Epithelial cell of proximal tubule (primary cell): ENCODE data around the gene KIR2DL1. TPM values are rescaled to one million over a fixed set of nuclear protein-coding genes. Genes with fewer than 3 reads are reported as not detected.
"Not testable (repeated sequence)": the region's sequence is repeated elsewhere in the genome, so short reads cannot be mapped to it uniquely, and the experiment has no call there.

Experiments used
- DNase-seq: peaks from one replicate; pipeline ENCODE4 v3.0.0-alpha.2; 2011; ENCODE audit warnings: low read depth
- H3K4me3 ChIP-seq: 2 replicates; pipeline ENCODE4 v1.5.1; 2011; ENCODE audit warnings: low read depth, mild to moderate bottlenecking, low read length
- total RNA-seq: library from RNA; depleted of rRNA; stranded (reverse); fragments of >200 nt; gene quantifications from 2 replicates; pipeline ENCODE4 v1.2.3, GENCODE V29; 2015
- TF ChIP-seq, protein P1 (sequence below): conservative IDR thresholded peaks from 2 replicates; pipeline ENCODE4 v1.5.1; 2012; ENCODE audit warnings: low read depth, mild to moderate bottlenecking, low read length

KIR2DL1 gene
- total RNA-seq, 1 donor from 2014 or later, result not detected

DNA sequence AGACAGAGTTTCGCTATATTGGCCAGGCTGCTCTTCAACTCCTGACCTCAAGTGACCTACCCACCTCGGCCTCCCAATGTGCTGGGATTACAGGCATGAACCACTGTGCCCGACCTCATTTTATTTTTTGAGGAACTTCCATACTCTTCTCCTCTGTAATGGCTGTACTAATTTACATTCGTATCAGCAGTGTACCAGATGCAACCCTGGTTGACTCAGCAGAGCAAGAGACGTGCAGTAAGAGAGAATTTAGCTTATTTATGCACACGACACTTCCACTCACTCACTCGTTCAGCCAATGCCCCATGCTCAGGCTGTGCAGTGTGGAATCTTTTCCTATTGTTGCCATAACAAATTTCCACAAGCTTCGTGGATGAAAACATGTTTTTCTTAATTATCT, 38.4 kb upstream of the KIR2DL1 start:
- H3K4me3 ChIP-seq, result no peak overlapping the region
- TF ChIP-seq, protein P1, sequence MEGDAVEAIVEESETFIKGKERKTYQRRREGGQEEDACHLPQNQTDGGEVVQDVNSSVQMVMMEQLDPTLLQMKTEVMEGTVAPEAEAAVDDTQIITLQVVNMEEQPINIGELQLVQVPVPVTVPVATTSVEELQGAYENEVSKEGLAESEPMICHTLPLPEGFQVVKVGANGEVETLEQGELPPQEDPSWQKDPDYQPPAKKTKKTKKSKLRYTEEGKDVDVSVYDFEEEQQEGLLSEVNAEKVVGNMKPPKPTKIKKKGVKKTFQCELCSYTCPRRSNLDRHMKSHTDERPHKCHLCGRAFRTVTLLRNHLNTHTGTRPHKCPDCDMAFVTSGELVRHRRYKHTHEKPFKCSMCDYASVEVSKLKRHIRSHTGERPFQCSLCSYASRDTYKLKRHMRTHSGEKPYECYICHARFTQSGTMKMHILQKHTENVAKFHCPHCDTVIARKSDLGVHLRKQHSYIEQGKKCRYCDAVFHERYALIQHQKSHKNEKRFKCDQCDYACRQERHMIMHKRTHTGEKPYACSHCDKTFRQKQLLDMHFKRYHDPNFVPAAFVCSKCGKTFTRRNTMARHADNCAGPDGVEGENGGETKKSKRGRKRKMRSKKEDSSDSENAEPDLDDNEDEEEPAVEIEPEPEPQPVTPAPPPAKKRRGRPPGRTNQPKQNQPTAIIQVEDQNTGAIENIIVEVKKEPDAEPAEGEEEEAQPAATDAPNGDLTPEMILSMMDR, result no peak
- DNase-seq, result no peak

DNA sequence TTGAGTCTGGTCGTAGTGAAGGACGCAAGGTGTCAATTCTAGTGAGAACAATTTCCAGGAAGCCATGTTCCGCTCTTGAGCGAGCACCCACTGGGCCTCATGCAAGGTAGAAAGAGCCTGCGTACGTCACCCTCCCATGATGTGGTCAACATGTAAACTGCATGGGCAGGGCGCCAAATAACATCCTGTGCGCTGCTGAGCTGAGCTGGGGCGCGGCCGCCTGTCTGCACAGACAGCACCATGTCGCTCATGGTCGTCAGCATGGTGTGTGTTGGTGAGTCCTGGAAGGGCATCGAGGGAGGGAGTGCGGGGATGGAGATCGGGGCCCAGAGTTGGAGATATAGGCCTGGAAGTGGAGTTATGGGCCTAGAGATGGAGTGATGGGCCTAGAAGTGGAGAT, 31.3 kb upstream of the KIR2DL1 start, which contains the start of gene KIR2DL3:
Gene KIR2DL3, plus strand, starts transcription at position 208 of the 400 bp plus-strand sequence. Its CDS starts 33 bp downstream, at position 241.
- DNase-seq, H3K4me3 ChIP-seq: not testable (repeated sequence)

DNA sequence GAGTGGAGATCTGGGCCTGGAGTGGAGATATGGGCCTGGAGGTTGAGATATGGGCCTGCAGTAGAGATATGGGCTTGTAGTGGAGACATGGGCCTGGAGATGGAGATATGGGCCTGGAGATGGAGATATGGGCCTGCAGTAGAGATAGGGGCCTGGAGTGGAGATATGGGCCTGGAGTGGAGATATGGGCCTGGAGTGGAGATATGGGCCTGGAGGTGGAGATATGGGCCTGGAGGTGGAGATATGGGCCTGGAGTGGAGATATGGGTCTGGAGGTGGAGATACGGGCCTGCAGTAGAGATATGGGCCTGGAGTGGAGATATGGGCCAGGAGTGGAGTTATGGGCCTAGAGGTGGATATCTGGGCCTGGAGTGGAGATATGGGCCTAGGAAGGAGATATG, 30.9 kb upstream of the KIR2DL1 start:
- TF ChIP-seq, protein P1, result no peak
- no peak for DNase-seq
- H3K4me3 ChIP-seq, result no peak overlapping the region

DNA sequence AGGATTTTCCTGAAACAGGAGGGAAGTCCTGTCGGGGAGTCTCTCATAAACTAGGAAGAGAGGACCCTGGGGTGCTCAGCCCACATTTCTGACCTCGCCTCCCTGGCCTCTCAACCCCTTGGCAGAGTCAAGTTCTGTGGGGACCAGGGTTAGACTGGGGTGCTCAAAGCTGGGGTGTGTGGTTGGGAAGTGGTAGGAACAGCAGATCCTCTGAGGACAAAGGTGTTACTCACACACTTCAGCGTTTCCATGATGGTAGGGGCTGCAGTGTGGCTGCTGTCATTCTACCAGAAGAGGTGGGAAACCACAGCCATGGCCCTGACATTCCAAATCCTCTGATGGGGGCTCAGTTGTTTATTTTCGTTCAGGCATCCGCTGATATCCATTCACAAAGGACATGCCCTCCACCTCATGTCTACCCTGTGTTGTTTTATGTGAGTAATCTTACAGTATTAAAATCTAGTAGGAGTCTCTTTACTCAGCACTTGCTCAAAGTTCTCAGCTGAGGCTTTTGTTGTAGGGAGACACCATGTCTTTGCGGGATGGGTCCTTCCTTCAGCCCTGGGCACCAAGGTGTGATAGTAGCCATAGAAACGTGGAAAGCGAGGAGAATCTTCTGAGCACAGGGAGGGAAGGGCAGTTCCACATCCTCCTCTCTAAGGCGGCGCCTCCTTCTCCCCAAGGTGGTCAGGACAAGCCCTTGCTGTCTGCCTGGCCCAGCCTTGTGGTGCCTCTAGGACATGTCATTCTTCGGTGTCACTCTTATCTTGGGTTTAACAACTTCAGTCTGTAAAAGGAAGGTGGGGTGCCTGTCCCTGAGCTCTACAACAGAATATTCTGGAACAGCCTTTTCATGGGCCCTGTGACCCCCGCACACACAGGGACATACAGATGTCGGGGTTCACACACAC, 29.8 kb upstream of the KIR2DL1 start:
- no peak for DNase-seq
- TF ChIP-seq, protein P1, result no peak
- H3K4me3 ChIP-seq, result no peak overlapping the region

DNA sequence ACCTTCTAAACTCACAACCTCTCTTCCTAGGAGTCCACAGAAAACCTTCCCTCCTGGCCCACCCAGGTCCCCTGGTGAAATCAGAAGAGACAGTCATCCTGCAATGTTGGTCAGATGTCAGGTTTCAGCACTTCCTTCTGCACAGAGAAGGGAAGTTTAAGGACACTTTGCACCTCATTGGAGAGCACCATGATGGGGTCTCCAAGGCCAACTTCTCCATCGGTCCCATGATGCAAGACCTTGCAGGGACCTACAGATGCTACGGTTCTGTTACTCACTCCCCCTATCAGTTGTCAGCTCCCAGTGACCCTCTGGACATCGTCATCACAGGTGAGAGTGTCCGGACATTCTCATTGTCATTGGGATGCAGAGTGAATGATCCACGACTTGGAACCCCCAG, 27.6 kb upstream of the KIR2DL1 start:
- not testable (repeated sequence) for DNase-seq, H3K4me3 ChIP-seq

DNA sequence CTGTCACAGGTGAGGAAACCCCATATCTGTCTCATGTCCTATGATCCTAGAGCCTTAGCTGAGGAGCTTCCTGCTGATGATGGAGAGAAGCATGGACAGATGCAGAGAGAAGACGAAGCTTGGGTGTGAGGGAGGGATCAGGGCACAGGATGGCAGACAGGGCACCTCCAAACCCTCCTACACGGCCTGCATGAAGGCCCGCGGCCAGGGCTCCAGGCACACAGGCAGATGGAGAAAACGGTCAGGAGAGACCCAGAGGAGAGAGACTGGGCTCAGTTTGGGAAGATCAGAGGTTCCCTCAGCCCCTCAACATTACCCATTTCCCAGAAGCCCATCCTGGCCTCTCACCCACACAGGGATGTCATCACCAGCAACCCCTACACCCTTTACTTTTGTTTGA, 25.5 kb upstream of the KIR2DL1 start:
- DNase-seq, H3K4me3 ChIP-seq: not testable (repeated sequence)

DNA sequence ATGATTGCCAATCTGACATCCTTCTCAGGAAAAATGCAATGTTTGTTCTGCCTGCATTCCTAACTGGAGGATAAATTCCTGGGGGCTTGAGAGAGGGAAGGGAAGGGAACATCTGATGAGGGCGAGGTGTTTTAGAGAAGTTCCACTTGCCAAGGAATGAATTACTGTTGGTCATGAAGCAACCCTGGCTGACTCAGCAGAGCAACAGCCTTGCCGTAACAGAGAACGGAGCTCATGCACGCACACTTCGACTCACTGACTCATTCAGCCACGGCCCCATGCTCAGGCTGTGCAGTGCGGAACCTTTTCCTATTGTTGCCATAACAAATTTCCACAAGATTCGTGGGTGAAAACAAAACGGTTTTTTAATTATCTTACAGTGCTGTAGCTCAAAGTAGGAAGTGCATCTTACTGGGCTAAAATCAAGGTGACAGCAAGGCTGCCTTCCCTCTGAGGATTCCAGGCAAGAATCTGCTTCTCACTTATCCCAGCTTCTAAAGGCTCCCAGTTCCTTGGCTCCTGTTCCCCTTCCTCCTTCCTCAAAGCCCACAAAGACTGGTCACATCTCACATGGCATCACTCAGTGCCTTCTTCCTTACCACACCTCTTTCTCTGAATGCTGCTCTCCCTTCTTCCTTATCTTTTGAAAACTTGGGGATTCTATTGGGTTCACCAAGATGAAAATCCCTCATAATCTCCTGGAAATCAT, 21.8 kb upstream of the KIR2DL1 start:
- DNase-seq, result not testable (repeated sequence)

DNA sequence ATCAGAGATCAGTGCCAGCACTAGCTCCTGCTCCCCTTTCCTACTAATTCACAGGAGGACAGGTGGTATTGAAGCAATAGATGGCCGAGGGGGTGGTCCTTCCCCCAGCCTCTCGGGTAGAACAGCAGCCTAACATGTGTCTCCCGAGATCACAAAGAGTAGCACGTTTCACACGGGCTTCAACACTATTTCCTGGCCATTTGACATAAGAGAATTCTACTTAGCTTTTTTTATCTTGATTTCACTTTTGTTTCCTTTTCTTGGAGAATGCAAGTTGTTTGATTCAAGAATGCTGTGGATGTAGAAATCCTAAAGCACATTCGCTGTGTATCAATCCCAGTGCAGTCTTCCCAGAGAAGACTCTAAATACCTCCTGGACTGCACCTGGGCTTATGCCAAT, 19.3 kb upstream of the KIR2DL1 start:
- not testable (repeated sequence) for DNase-seq, H3K4me3 ChIP-seq

More for the DNA sequence above, 21.8 kb upstream of the KIR2DL1 start:
- not testable (repeated sequence) for H3K4me3 ChIP-seq

DNA sequence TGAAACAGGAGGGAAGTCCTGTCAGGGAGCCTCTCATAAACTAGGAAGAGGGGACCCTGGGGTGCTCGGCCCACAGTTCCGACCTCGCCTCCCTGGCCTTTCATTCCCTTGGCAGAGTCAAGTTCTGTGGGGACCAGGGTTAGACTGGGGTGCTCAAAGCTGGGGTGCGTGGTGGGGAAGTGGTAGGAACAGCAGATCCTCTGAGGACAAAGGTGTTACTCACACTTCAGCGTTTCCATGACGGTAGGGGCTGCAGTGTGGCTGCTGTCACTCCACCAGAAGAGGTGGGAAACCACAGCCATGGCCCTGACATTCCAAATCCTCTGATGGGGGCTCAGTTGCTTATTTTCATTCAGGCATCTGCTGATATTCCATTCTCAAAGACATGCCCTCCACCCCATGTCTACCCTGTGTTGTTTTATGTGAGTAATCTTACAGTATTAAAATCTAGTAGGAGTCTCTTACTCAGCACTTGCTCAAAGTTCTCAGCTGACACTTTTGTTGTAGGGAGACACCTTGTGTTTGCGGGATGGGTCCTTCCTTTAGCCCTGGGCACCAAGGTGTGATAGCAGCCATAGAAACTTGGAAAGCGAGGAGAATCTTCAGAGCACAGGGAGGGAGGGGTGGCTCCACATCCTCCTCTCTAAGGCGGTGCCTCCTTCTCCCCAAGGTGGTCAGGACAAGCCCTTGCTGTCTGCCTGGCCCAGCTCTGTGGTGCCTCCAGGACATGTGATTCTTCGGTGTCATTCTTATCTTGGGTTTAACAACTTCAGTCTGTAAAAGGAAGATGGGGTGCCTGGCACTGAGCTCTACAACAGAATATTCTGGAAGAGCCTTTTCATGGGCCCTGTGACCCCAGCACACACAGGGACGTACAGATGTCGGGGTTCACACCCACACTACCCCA, 13.1 kb upstream of the KIR2DL1 start:
- DNase-seq, H3K4me3 ChIP-seq: not testable (repeated sequence)

DNA sequence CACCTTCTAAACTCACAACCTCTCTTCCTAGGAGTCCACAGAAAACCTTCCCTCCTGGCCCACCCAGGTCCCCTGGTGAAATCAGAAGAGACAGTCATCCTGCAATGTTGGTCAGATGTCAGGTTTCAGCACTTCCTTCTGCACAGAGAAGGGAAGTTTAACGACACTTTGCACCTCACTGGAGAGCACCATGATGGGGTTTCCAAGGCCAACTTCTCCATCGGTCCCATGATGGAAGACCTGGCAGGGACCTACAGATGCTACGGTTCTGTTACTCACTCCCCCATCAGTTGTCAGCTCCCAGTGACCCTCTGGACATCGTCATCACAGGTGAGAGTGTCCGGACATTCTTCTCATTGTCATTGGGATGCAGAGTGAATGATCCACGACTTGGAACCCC, 11.0 kb upstream of the KIR2DL1 start:
- not testable (repeated sequence) for DNase-seq, H3K4me3 ChIP-seq

DNA sequence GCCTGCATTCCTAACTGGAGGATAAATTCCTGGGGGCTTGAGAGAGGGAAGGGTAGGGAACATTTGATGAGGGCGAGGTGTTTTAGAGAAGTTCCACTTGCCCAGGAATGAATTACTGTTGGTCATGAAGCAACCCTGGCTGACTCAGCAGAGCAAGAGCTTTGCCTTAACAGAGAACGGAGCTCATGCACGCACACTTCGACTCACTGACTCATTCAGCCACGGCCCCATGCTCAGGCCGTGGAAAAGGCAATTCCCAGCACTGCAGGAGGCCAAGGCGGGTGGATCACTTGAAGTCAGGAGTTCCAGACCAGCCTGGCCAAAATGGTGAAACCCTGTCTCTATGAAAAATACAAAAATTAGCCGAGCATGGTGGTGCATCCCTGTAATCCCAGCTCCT, 5.4 kb upstream of the KIR2DL1 start:
- not testable (repeated sequence) for DNase-seq, H3K4me3 ChIP-seq

DNA sequence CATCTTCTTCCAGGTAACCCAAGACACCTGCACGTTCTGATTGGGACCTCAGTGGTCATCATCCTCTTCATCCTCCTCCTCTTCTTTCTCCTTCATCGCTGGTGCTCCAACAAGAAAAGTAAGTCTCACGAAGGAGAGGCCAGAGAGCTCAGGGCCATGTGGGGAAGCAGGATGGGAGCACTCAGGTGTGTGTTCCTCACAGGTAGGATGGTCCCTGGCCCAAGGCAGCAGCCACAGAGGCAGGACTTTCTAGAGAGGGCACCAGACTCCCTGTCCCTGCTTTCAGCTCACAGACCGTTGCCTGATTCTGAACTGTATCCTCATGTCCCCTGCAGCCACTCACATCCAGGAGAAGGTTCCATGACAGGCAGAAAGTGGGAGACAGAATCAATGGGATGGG, 3.1 kb upstream of the KIR2DL1 start:
- H3K4me3 ChIP-seq, DNase-seq: not testable (repeated sequence)

DNA sequence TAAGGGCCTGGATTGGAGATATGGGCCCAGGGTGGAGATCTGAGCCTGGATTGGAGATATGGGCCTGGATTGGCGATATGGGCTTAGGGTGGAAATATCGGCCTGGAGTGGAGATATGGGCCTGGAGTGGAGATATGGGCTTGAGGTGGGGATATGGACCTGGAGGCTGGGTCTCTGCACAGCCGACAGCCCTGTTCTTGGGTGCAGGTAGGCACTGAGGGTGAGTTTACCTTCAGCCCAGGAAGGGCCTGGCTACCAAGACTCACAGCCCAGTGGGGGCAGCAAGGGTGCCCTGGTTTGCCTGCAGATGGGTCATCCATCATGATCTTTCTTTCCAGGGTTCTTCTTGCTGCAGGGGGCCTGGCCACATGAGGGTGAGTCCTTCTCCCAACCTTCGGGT, 918 bp downstream of the KIR2DL1 start:
- DNase-seq, H3K4me3 ChIP-seq: not testable (repeated sequence)
